IMR-90 (cell line): ENCODE data around the gene AOPEP. TPM values are rescaled to one million over a fixed set of nuclear protein-coding genes. Genes with fewer than 3 reads are reported as not detected.
A peak's percentile ranks its signal among the peaks of the same experiment; 100 is the strongest.

Experiments used
- ATAC-seq: fragments of 200-7000 bp; cut with Tn5 transposase; 2 replicates; pipeline ENCODE4 v1.9.1; 2020; ENCODE audit warnings: low read depth, mild to moderate bottlenecking, moderate library complexity
- BruUV-seq: library from RNA; stranded (reverse); fragments of 400-500 nt; replicated peaks from 2 replicates; lab custom pipeline; 2021; lab: Mats Ljungman, UMichigan
- CTCF ChIA-PET: fragments of 300-600 bp; formaldehyde crosslinking; extraction: SDS; loops from one replicate; lab custom pipeline; 2021; ENCODE audit warnings: antibody characterized with exemption; lab: Yijun Ruan, JAX
- POLR2A ChIA-PET: fragments of 300-600 bp; sonication (Branson Sonifier 250); formaldehyde crosslinking; loops from one replicate; lab custom pipeline; 2022; ENCODE audit warnings: antibody characterized with exemption; ENCODE audit not compliant: unreplicated experiment; lab: Charles Lee
- DNase-seq: peaks from one replicate; pipeline ENCODE4 v3.0.0; 2013
- H2AFZ ChIP-seq: replicated peaks from 2 replicates; pipeline ENCODE3; 2013; ENCODE audit warnings: low read length, mild to moderate bottlenecking; ENCODE audit not compliant: poor library complexity
- H2AK5ac ChIP-seq: 2 replicates; pipeline ENCODE4 v1.6.1; 2013; ENCODE audit warnings: low read depth, low read length, inconsistent platforms
- H2AK9ac ChIP-seq: replicated peaks from 2 replicates; pipeline ENCODE3; 2013; ENCODE audit warnings: mild to moderate bottlenecking, low read depth, low read length, moderate library complexity; ENCODE audit not compliant: poor library complexity
- H2BK120ac ChIP-seq: 2 replicates; pipeline ENCODE4 v1.6.1; 2013; ENCODE audit warnings: low read depth, low read length, inconsistent platforms
- H2BK15ac ChIP-seq: 3 replicates; pipeline ENCODE4 v1.6.1; 2013; ENCODE audit warnings: low read depth, low read length, inconsistent platforms
- H2BK20ac ChIP-seq: 2 replicates; pipeline ENCODE4 v1.6.1; 2013; ENCODE audit warnings: low read depth, mild to moderate bottlenecking, inconsistent platforms, low read length, moderate library complexity
- H2BK5ac ChIP-seq: 2 replicates; pipeline ENCODE4 v1.6.1; 2013; ENCODE audit warnings: mild to moderate bottlenecking, low read depth, low read length, inconsistent platforms; ENCODE audit not compliant: poor library complexity, severe bottlenecking
- H3K14ac ChIP-seq: replicated peaks from 2 replicates; pipeline ENCODE4 v1.6.1; 2013; ENCODE audit warnings: low read depth, low read length, inconsistent platforms
- H3K18ac ChIP-seq: 2 replicates; pipeline ENCODE4 v1.6.1; 2013; ENCODE audit warnings: low read depth, low read length, control low read depth
- H3K23ac ChIP-seq: 2 replicates; pipeline ENCODE4 v1.6.1; 2013; ENCODE audit warnings: low read depth, low read length, inconsistent platforms
- H3K27ac ChIP-seq: 2 replicates; pipeline ENCODE4 v1.5.1; 2013; ENCODE audit warnings: mild to moderate bottlenecking, control low read depth, low read length; ENCODE audit not compliant: insufficient read depth
- H3K27me3 ChIP-seq: 2 replicates; pipeline ENCODE4 v1.6.1; 2013; ENCODE audit warnings: low read length; ENCODE audit not compliant: control insufficient read depth, insufficient read depth
- H3K36me3 ChIP-seq: 2 replicates; pipeline ENCODE4 v1.6.1; 2013; ENCODE audit warnings: low read length, mixed read lengths; ENCODE audit not compliant: control insufficient read depth, insufficient read depth
- H3K4ac ChIP-seq: 2 replicates; pipeline ENCODE4 v1.6.1; 2013; ENCODE audit warnings: low read depth, low read length, inconsistent platforms
- H3K4me1 ChIP-seq: 2 replicates; pipeline ENCODE4 v1.6.1; 2013; ENCODE audit warnings: low read length, mixed read lengths; ENCODE audit not compliant: control insufficient read depth, insufficient read depth
- H3K4me2 ChIP-seq: 2 replicates; pipeline ENCODE4 v1.6.1; 2013; ENCODE audit warnings: low read depth, mild to moderate bottlenecking, control low read depth, low read length, moderate library complexity
- H3K4me3 ChIP-seq: 2 replicates; pipeline ENCODE4 v1.5.1; 2013; ENCODE audit warnings: low read depth, mild to moderate bottlenecking, control low read depth, low read length, moderate library complexity; ENCODE audit not compliant: insufficient read depth
- H3K56ac ChIP-seq: 2 replicates; pipeline ENCODE4 v1.6.1; 2013; ENCODE audit warnings: low read length, inconsistent platforms; ENCODE audit not compliant: insufficient read depth; ENCODE audit errors: extremely low read depth
- H3K79me1 ChIP-seq, 2 experiments: 2 replicates each; pipeline ENCODE4 v1.6.1; 2013; ENCODE audit warnings: low read length in 2 of 2, inconsistent platforms in 1 of 2, low read depth in 1 of 2
- H3K9ac ChIP-seq: 2 replicates; pipeline ENCODE4 v1.6.1; 2013; ENCODE audit warnings: low read depth, low read length, control low read depth
- H3K9me1 ChIP-seq: 2 replicates; pipeline ENCODE4 v1.6.1; 2013; ENCODE audit warnings: low read length, inconsistent platforms; ENCODE audit not compliant: insufficient read depth
- H3K9me3 ChIP-seq: 2 replicates; pipeline ENCODE4 v1.6.1; 2013; ENCODE audit warnings: low read length; ENCODE audit not compliant: control insufficient read depth, insufficient read depth
- H4K20me1 ChIP-seq: 2 replicates; pipeline ENCODE4 v1.6.1; 2013; ENCODE audit warnings: low read length, inconsistent platforms; ENCODE audit not compliant: insufficient read depth
- H4K5ac ChIP-seq: 2 replicates; pipeline ENCODE4 v1.6.1; 2013; ENCODE audit warnings: mild to moderate bottlenecking, low read depth, low read length, control low read depth
- H4K8ac ChIP-seq, 2 experiments: 2 replicates each; pipeline ENCODE4 v1.6.1; 2013; ENCODE audit warnings: low read depth in 2 of 2, low read length in 2 of 2, control low read depth in 1 of 2, inconsistent platforms in 1 of 2
- H4K91ac ChIP-seq: 2 replicates; pipeline ENCODE4 v1.6.1; 2013; ENCODE audit warnings: low read depth, low read length, inconsistent platforms; ENCODE audit not compliant: insufficient read depth
- CEBPB ChIP-seq: IDR thresholded peaks from 2 replicates; pipeline ENCODE4 v1.6.1; 2012; ENCODE audit warnings: low read depth, low read length, improper control_type of control experiment
- MXI1 ChIP-seq: IDR thresholded peaks from 2 replicates; pipeline ENCODE4 v1.6.1; 2012; ENCODE audit warnings: low read depth, mild to moderate bottlenecking, low read length, moderate library complexity, borderline replicate concordance
- WGBS, 2 experiments: methylation state at CpG; one replicate each; pipeline versions ENCODE4 v1.1.5 to v1.1.7; 2013; ENCODE audit warnings: missing lambda C conversion rate in 2 of 2; ENCODE audit not compliant: insufficient read length in 1 of 2; ENCODE audit errors: extremely low coverage in 2 of 2; 5-methylcytosine and 5-hydroxymethylcytosine counted together
- dilution Hi-C: fragments of 300-500 bp; cut with HindIII; formaldehyde crosslinking; loops from one replicate; pipeline ENCODE4 v1.14.3; 2018; ENCODE audit warnings: low sequenced_read_pairs; ENCODE audit not compliant: unreplicated experiment
- in situ Hi-C: fragments of 300-500 bp; cut with MboI; formaldehyde crosslinking; loops from 3 replicates; pipeline ENCODE4 v1.14.3; 2019; ENCODE audit warnings: low sequenced_read_pairs, inconsistent platforms, mixed read lengths
- intact Hi-C: fragments of 100-400 bp; cut with micrococcal nuclease; formaldehyde crosslinking; loops from 2 replicates; pipeline ENCODE4 v1.10.0; 2022
- polyA plus RNA-seq, 3 experiments: library from polyadenylated mRNA; depleted of rRNA; stranded (reverse); fragments of >200 nt; gene quantifications; 2 replicates each; pipeline ENCODE4 v1.2.3, GENCODE V29; 2012; ENCODE audit warnings: low replicate concordance in 1 of 3
- total RNA-seq: library from RNA; depleted of rRNA; stranded (reverse); fragments of >200 nt; gene quantifications from 2 replicates; pipeline ENCODE4 v1.2.3, GENCODE V29; 2012

The AOPEP gene
- total and polyA plus RNA-seq, 2 of the 4 experiments (the other 2 are of a cell fraction) = 34.9 to 38.7 TPM

DNA sequence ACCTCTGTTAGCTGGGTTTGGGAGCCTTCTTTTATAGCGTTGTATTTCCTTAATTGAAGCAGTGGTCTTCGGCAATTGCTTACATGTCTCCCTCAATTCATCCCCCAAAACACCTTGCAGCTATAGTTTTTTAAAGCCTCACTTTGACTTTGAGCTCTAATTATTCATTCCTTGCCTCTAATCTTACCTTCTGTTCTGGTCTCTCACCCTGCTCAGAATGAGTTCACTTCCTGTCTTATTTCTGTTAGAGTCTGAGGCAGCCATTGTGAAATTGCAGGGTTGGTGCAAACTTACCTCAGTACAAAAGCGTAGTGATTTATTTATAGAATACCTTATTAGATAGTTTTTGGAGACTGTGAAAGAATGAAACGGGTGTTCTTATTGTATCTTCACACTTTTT lies 35.0 kb downstream of the AOPEP start:
- TF ChIP-seq CEBPB (peak; percentile 29; the same call in 1 of the 2 replicates), MXI1 (no peak)
- ATAC-seq = no peak
- no peak overlapping the region for H3K4me3 ChIP-seq
- no peaks in the 10 kb centered on the region for H4K20me1 ChIP-seq
- no peaks in the 10 kb centered on the region for H3K27me3 ChIP-seq
- no peak overlapping the region for H2AK5ac ChIP-seq
- peaks cover 6% of the 10 kb centered on the region for H3K4me1 ChIP-seq
- H2BK120ac ChIP-seq = no peak overlapping the region
- ChIA-PET CTCF (no interaction called here), POLR2A (no interaction called here)
- no peak overlapping the region for H2BK15ac ChIP-seq
- no TSS peak for BruUV-seq
- H3K4me2 ChIP-seq = no peak overlapping the region
- dilution Hi-C loops = no loop called here
- no CpG with 5 or more reads among the region's 4 CpGs for WGBS, 2 experiments
- intact Hi-C loops = no loop called here
- H3K4ac ChIP-seq = no peak overlapping the region
- no peak overlapping the region for H3K56ac ChIP-seq
- DNase-seq = peak; percentile 10
- no peak overlapping the region for H4K91ac ChIP-seq
- H3K9me1 ChIP-seq = peaks cover 7% of the 10 kb centered on the region; the same call in 1 of the 2 replicates
- in situ Hi-C loops = no loop called here
- no peak overlapping the region for H2BK20ac ChIP-seq
- peaks cover 12 to 22% of the 10 kb centered on the region in 2 experiments; a peak in 3 of 4 replicates for H3K79me1 ChIP-seq
- H2AFZ ChIP-seq = no peak overlapping the region
- no peak overlapping the region for H3K9ac ChIP-seq
- no peak overlapping the region for H2AK9ac ChIP-seq
- no peak overlapping the region for H3K14ac ChIP-seq
- H3K23ac ChIP-seq = no peak overlapping the region
- no peak overlapping the region for H4K8ac ChIP-seq
- no peaks in the 10 kb centered on the region for H3K9me3 ChIP-seq
- H2BK5ac ChIP-seq = no peak overlapping the region
- peaks cover 8% of the 10 kb centered on the region; the same call in 1 of the 2 replicates for H3K36me3 ChIP-seq
- H4K5ac ChIP-seq = no peak overlapping the region
- no peak overlapping the region for H3K18ac ChIP-seq
- H3K27ac ChIP-seq = no peak overlapping the region
